Activated T-cell treated with anti-CD3 and anti-CD28 coated beads, Interleukin-2, amount 50 U/mL, for 24 hours (primary cell): ENCODE data around the gene CCDC141.

Source experiments
- DNase-seq: peaks from one replicate; pipeline ENCODE4 v3.0.0-alpha.2; 2020
- H3K27ac Mint-ChIP-seq: 2 replicates; pipeline ENCODE4 v1.8.0; 2020; ENCODE audit warnings: mild to moderate bottlenecking, mixed read lengths
- H3K27me3 Mint-ChIP-seq: 2 replicates; pipeline ENCODE4 v1.8.0; 2020; ENCODE audit warnings: mixed read lengths
- H3K36me3 Mint-ChIP-seq: 2 replicates; pipeline ENCODE4 v1.8.0; 2020; ENCODE audit warnings: low read depth, mixed read lengths
- H3K4me1 Mint-ChIP-seq: 2 replicates; pipeline ENCODE4 v1.8.0; 2020; ENCODE audit warnings: low read depth, mixed read lengths
- H3K4me3 Mint-ChIP-seq: 2 replicates; pipeline ENCODE4 v1.8.0; 2020; ENCODE audit warnings: mild to moderate bottlenecking, moderate library complexity, mixed read lengths
- H3K9me3 Mint-ChIP-seq: 2 replicates; pipeline ENCODE4 v1.8.0; 2020; ENCODE audit warnings: mixed read lengths

Gene CCDC141

DNA sequence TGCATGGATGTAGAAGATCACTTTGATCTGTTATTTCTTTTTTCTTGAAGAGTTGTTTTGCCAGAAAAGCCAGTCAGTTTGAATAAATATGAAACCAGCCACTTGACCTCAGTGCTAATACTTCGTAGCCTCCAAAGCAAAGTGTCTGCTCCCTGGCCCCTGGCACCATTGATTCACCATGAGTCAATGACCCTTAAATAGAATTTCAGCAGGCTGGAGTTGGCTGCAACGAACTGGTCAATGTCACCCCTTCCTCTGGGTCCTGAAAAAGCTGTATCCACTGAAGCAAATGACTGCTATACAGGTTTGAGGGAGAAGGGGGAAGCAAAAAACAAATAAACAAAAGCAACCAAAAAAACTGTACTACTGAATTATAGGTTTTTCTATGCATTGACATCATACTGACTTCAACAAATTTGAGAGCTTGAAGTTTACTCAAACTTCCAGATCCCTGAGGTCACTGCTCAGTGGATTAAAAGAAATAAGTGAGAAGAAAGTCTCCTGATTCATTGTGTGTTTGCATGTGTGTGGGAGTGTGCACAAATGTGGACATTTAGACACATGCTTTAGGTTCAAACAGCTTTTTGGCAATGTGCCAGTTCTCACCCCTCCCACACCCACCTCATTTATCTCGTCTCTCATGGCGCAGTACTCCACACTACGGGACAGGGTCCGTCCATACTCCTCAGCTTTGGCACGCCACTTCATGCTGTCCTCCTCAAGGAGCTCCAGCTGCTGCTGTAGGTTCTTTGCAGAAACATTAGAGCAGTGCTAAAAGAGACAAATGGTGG lies 184.6 kb downstream of the CCDC141 start:
- H3K27me3 Mint-ChIP-seq: no peaks in the 10 kb centered on the region
- H3K27ac Mint-ChIP-seq: no peak overlapping the region
- DNase-seq: no peak
- H3K9me3 Mint-ChIP-seq: no peaks in the 10 kb centered on the region
- H3K4me1 Mint-ChIP-seq: no peaks in the 10 kb centered on the region
- H3K4me3 Mint-ChIP-seq: no peak overlapping the region
- H3K36me3 Mint-ChIP-seq: peaks cover 11% of the 10 kb centered on the region

GRCh38 chr2:178863856-178864620 lies 185.9 kb downstream of the CCDC141 start:
- Mint-ChIP-seq H3K27me3 (no peaks in the 10 kb centered on the region), H3K27ac (no peak overlapping the region), H3K4me1 (no peaks in the 10 kb centered on the region), H3K4me3 (no peak overlapping the region), H3K9me3 (no peaks in the 10 kb centered on the region), H3K36me3 (peaks cover 11% of the 10 kb centered on the region)
- no peak for DNase-seq

DNA sequence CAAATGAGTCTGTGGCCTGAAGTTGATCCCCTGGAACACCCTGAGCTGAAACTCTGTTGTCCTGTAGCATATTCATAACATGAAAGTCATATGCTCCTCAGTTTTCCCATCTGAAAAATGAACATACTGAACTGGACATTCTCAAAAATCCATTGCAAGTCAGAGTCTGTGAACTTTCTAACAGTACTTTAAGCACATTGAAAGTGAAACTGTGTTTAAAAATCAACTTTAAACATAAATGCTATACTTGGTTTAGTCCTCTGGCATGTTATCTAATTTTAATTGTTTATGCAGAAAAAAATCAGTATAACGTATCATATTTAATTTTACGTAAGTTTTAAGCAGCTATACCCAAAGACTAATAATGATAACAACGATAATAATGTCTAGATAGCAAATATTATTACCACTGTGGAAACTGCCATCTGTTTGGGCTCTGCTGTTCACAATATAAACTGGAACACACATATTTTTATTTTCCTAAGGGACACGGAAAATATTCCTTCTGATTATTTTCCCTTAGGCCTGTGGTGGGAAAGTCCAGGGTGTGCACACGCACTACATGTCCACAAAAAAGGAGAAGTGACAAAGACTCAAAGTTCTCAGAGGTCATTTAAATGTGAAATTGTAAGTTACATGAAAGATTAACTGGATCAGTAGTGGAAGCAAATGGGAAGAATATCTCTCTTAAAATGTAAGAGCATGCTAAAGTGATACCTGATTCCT lies 186.6 kb downstream of the CCDC141 start:
- no peak overlapping the region for H3K4me3 Mint-ChIP-seq
- no peaks in the 10 kb centered on the region for H3K27me3 Mint-ChIP-seq
- H3K4me1 Mint-ChIP-seq: no peaks in the 10 kb centered on the region
- no peak overlapping the region for H3K27ac Mint-ChIP-seq
- no peak for DNase-seq
- peaks cover 11% of the 10 kb centered on the region for H3K36me3 Mint-ChIP-seq
- H3K9me3 Mint-ChIP-seq: no peaks in the 10 kb centered on the region

DNA sequence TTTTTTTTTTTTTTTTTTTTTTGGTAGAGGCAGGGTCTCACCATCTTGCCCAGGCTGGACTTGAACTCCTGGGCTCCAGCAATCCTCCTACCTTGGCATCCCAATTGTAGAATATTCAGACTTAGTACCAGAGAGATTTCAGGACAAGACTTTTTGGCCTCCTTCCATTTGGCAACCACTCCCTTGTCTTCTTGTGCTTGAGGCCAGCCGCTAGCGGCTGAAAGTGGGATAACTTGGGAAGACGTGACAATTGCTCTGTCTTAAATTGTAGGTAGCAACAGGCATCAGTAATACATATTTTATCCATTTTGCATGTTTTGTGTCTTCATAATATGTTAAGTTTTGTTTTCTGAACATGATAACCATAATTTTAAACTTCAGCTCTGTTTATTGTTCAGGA lies 189.4 kb downstream of the CCDC141 start:
- Mint-ChIP-seq H3K36me3 (peaks cover 10% of the 10 kb centered on the region), H3K27me3 (no peaks in the 10 kb centered on the region), H3K27ac (no peak overlapping the region), H3K4me1 (no peaks in the 10 kb centered on the region), H3K4me3 (no peak overlapping the region), H3K9me3 (no peaks in the 10 kb centered on the region)
- no peak for DNase-seq

DNA sequence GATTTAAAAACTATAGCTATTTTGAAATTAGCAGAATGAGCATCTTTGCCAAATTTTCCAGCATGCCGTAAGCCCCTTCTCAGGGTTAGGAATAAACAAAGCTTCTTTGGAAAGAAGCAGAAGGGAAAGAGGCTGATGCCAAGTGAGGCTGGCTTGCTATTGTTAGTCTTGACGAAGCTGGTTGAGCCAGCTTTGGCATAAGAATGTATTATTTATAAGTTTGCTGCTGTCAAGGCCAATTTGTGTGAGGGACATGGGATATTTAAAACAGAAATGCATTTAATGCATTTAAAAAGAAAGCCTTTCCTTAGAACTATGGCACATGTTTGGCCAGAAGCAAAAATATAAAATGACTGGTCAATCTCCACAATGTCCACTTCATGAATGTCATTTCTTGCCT lies 190.2 kb downstream of the CCDC141 start:
- no peak for DNase-seq
- Mint-ChIP-seq H3K36me3 (peaks cover 9% of the 10 kb centered on the region), H3K9me3 (no peaks in the 10 kb centered on the region), H3K4me3 (no peak overlapping the region), H3K4me1 (no peaks in the 10 kb centered on the region), H3K27ac (no peak overlapping the region), H3K27me3 (no peaks in the 10 kb centered on the region)

GRCh38 chr2:178858896-178859625 lies 190.9 kb downstream of the CCDC141 start:
- H3K27ac Mint-ChIP-seq: no peak overlapping the region
- DNase-seq: no peak
- H3K4me3 Mint-ChIP-seq: no peak overlapping the region
- no peaks in the 10 kb centered on the region for H3K9me3 Mint-ChIP-seq
- no peaks in the 10 kb centered on the region for H3K4me1 Mint-ChIP-seq
- peaks cover 9% of the 10 kb centered on the region for H3K36me3 Mint-ChIP-seq
- no peaks in the 10 kb centered on the region for H3K27me3 Mint-ChIP-seq

- DNase-seq: no peak
- Mint-ChIP-seq H3K4me3 (no peak overlapping the region), H3K36me3 (peaks cover 11% of the 10 kb centered on the region), H3K27ac (no peak overlapping the region), H3K27me3 (no peaks in the 10 kb centered on the region), H3K4me1 (no peaks in the 10 kb centered on the region), H3K9me3 (no peaks in the 10 kb centered on the region)
These were observed 194.8 kb downstream of the CCDC141 start for GRCh38 chr2:178855151-178855550.

GRCh38 chr2:178848335-178848734 lies 201.6 kb downstream of the CCDC141 start:
- no peak for DNase-seq
- Mint-ChIP-seq H3K4me1 (no peaks in the 10 kb centered on the region), H3K27me3 (no peaks in the 10 kb centered on the region), H3K36me3 (peaks cover 24% of the 10 kb centered on the region), H3K27ac (no peak overlapping the region), H3K9me3 (no peaks in the 10 kb centered on the region), H3K4me3 (no peak overlapping the region)

DNA sequence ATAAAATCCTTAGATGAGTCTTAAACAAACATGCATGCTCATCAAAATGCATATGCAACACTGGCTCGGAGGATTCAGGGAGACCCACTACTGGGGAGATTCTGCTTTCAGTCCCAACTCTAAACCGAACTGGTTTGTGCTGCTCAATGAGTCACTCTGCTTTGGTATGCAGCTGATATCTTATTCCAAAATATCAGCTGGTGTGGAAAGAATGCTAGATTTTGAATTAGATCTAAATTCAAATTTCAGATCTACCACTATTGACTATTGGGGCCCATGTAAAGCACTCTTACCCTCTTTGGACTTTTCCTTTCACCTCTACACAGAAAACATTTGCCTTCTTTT lies 203.5 kb downstream of the CCDC141 start:
- no peaks in the 10 kb centered on the region for H3K4me1 Mint-ChIP-seq
- no peak overlapping the region for H3K4me3 Mint-ChIP-seq
- no peaks in the 10 kb centered on the region for H3K9me3 Mint-ChIP-seq
- no peak overlapping the region for H3K27ac Mint-ChIP-seq
- no peak for DNase-seq
- H3K36me3 Mint-ChIP-seq: peaks cover 16% of the 10 kb centered on the region
- no peaks in the 10 kb centered on the region for H3K27me3 Mint-ChIP-seq

- no peaks in the 10 kb centered on the region for H3K27me3 Mint-ChIP-seq
- no peak overlapping the region for H3K27ac Mint-ChIP-seq
These were observed 204.1 kb downstream of the CCDC141 start for GRCh38 chr2:178845566-178846457.

GRCh38 chr2:178844701-178845100 lies 205.2 kb downstream of the CCDC141 start:
- no peaks in the 10 kb centered on the region for H3K4me1 Mint-ChIP-seq
- no peak for DNase-seq
- H3K27ac Mint-ChIP-seq: no peak overlapping the region
- H3K27me3 Mint-ChIP-seq: no peaks in the 10 kb centered on the region
- no peak overlapping the region for H3K4me3 Mint-ChIP-seq
- no peaks in the 10 kb centered on the region for H3K9me3 Mint-ChIP-seq
- H3K36me3 Mint-ChIP-seq: peaks cover 17% of the 10 kb centered on the region

More at GRCh38 chr2:178845566-178846457, 204.1 kb downstream of the CCDC141 start:
- DNase-seq: no peak
- peaks cover 16% of the 10 kb centered on the region for H3K36me3 Mint-ChIP-seq
- H3K4me3 Mint-ChIP-seq: no peak overlapping the region
- H3K4me1 Mint-ChIP-seq: no peaks in the 10 kb centered on the region
- no peaks in the 10 kb centered on the region for H3K9me3 Mint-ChIP-seq

DNA sequence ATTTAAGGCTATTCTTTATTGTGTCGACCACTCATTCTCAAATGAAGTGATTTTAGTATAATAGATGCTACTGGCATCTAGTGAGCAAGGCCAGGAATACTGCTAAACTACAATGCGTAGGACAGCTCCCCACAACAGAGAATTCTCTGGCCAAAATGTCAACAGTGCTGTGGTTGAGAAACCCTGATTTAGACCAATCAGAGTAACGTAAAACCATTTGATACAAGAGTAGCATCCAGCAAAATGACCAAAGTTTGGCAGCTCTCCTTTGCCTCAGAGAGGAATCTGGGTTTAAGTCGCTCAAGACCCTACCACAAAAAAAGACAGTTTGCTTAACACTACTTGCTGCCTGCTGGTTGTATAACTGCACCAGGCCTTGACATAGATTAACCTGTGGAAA lies 205.7 kb downstream of the CCDC141 start:
- Mint-ChIP-seq H3K36me3 (peaks cover 16% of the 10 kb centered on the region), H3K27ac (no peak overlapping the region), H3K27me3 (no peaks in the 10 kb centered on the region), H3K4me3 (no peak overlapping the region), H3K9me3 (no peaks in the 10 kb centered on the region), H3K4me1 (no peaks in the 10 kb centered on the region)
- DNase-seq: no peak

DNA sequence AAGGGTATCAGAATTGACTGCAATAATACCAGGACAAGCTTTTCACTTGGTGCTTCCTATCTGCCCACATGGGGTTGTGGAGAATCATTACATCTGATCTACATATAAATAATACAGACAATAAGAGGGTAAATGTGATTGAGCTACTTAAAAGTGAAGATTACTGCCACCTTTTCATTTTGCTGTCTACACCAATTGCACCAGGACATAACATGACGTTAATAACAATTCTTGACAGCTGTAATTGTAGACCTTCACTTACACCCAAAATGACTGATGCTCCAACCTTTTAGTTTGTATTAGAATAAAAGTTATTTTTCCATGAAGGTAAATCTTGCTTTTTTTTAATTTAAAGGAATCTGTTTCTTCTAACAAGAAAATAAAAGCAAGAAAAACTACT lies 206.2 kb downstream of the CCDC141 start:
- Mint-ChIP-seq H3K4me1 (no peaks in the 10 kb centered on the region), H3K27me3 (no peaks in the 10 kb centered on the region), H3K9me3 (no peaks in the 10 kb centered on the region), H3K36me3 (peaks cover 12% of the 10 kb centered on the region), H3K4me3 (no peak overlapping the region), H3K27ac (no peak overlapping the region)
- DNase-seq: no peak
